ENCODE measurements around the gene AGBL4.

AGBL4 gene

GRCh38 chr1:49183489-49183888 lies 840.3 kb downstream of the AGBL4 start:
- DNase-seq (ENCODE audit: low spot score): no peak

- DNase-seq (ENCODE audit: low spot score): no peak
These were observed 842.7 kb downstream of the AGBL4 start for GRCh38 chr1:49181033-49181432.

- DNase-seq (ENCODE audit: low spot score): no peak
These were observed 851.7 kb downstream of the AGBL4 start for GRCh38 chr1:49171941-49172593.

GRCh38 chr1:49166031-49166430 lies 857.7 kb downstream of the AGBL4 start:
- no peak for DNase-seq (ENCODE audit: low spot score)

GRCh38 chr1:49163031-49163430 lies 860.7 kb downstream of the AGBL4 start:
- DNase-seq (ENCODE audit: low spot score): no peak

GRCh38 chr1:49160677-49161076 lies 863.1 kb downstream of the AGBL4 start:
- no peak for DNase-seq (ENCODE audit: low spot score)

GRCh38 chr1:49136738-49137251 lies 887.0 kb downstream of the AGBL4 start:
- no peak for DNase-seq (ENCODE audit: low spot score)

- DNase-seq (ENCODE audit: low spot score): no peak
These were observed 898.0 kb downstream of the AGBL4 start for GRCh38 chr1:49125746-49126145.

GRCh38 chr1:49111931-49112330 lies 911.8 kb downstream of the AGBL4 start:
- DNase-seq (ENCODE audit: low spot score): no peak

- DNase-seq (ENCODE audit: low spot score): no peak
These were observed 917.3 kb downstream of the AGBL4 start for GRCh38 chr1:49106445-49106844.

GRCh38 chr1:49104575-49104974 lies 919.2 kb downstream of the AGBL4 start:
- DNase-seq (ENCODE audit: low spot score): no peak

- peak; percentile 1 for DNase-seq (ENCODE audit: low spot score)
These were observed 921.0 kb downstream of the AGBL4 start for GRCh38 chr1:49102752-49103151.

- DNase-seq (ENCODE audit: low spot score): no peak
These were observed 924.9 kb downstream of the AGBL4 start for GRCh38 chr1:49098866-49099265.

GRCh38 chr1:49086327-49086726 lies 937.4 kb downstream of the AGBL4 start:
- no peak for DNase-seq (ENCODE audit: low spot score)

GRCh38 chr1:49085079-49085478 lies 938.7 kb downstream of the AGBL4 start:
- DNase-seq (ENCODE audit: low spot score): no peak

GRCh38 chr1:49060766-49061165 lies 963.0 kb downstream of the AGBL4 start:
- no peak for DNase-seq (ENCODE audit: low spot score)

GRCh38 chr1:49059087-49059486 lies 964.7 kb downstream of the AGBL4 start:
- no peak for DNase-seq (ENCODE audit: low spot score)

GRCh38 chr1:49052102-49052501 lies 971.7 kb downstream of the AGBL4 start:
- no peak for DNase-seq (ENCODE audit: low spot score)

- DNase-seq (ENCODE audit: low spot score): no peak
These were observed 972.1 kb downstream of the AGBL4 start for GRCh38 chr1:49051647-49052046.

- DNase-seq (ENCODE audit: low spot score): no peak
These were observed 973.7 kb downstream of the AGBL4 start for GRCh38 chr1:49050041-49050440.

GRCh38 chr1:49048188-49048587 lies 975.6 kb downstream of the AGBL4 start:
- no peak for DNase-seq (ENCODE audit: low spot score)

- no peak for DNase-seq (ENCODE audit: low spot score)
These were observed 977.4 kb downstream of the AGBL4 start for GRCh38 chr1:49046305-49046704.

- no peak for DNase-seq (ENCODE audit: low spot score)
These were observed 978.4 kb downstream of the AGBL4 start for GRCh38 chr1:49045371-49045770.

- no peak for DNase-seq (ENCODE audit: low spot score)
These were observed 987.1 kb downstream of the AGBL4 start for GRCh38 chr1:49036700-49037099.

Measured in CD4-positive, alpha-beta T cell treated with Interleukin-2 at 100 ng/mL for 4 hours (primary cell).